Measurements from ENCODE around the gene SLC2A10. TPM values are rescaled to one million over a fixed set of nuclear protein-coding genes. Genes with fewer than 3 reads are reported as not detected.

The SLC2A10 gene
- total RNA-seq, 4 donors from 2014 or later = 20.8 to 31.5 (median 27.3) TPM

- H3K27me3 ChIP-seq = no peaks in the 10 kb centered on the region
- no peak overlapping the region for H3K4me3 ChIP-seq
- DNase-seq (ENCODE audit: low spot score in 2 of 2) = no peak
- peaks cover 0 to 28% (median 0%) of the 10 kb centered on the region in 3 donors for H3K36me3 ChIP-seq
- peaks cover 0 to 20% (median 0%) of the 10 kb centered on the region in 4 donors for H3K9me3 ChIP-seq
- TF ChIP-seq POLR2A (IDR thresholded peaks at IDR 0.05) (no peak), EP300 (IDR thresholded peaks at IDR 0.05) (no peak), CTCF (IDR thresholded peaks at IDR 0.05) (no peak)
- WGBS, 2 donors = 93 to 94% methylated on average over 3 of the region's 3 CpGs
- H3K27ac ChIP-seq = no peak overlapping the region
- no peaks in the 10 kb centered on the region for H3K4me1 ChIP-seq
These were observed 43.1 kb upstream of the SLC2A10 start for GRCh38 chr20:46666306-46666705.

GRCh38 chr20:46666818-46667515 lies 42.5 kb upstream of the SLC2A10 start:
- H3K4me1 ChIP-seq = no peaks in the 10 kb centered on the region
- H3K9me3 ChIP-seq = peaks cover 0 to 26% (median 0%) of the 10 kb centered on the region in 4 donors
- H3K27me3 ChIP-seq = no peaks in the 10 kb centered on the region
- H3K27ac ChIP-seq = no peak overlapping the region
- peaks cover 0 to 29% (median 0%) of the 10 kb centered on the region in 3 donors for H3K36me3 ChIP-seq
- no peak overlapping the region for H3K4me3 ChIP-seq
- TF ChIP-seq POLR2A (IDR thresholded peaks at IDR 0.05) (no peak), CTCF (IDR thresholded peaks at IDR 0.05) (no peak), EP300 (IDR thresholded peaks at IDR 0.05) (no peak)
- 75 to 76% methylated on average over 6 of the region's 6 CpGs for WGBS, 2 donors
- no peak for DNase-seq (ENCODE audit: low spot score in 2 of 2)

GRCh38 chr20:46670228-46670584 lies 39.2 kb upstream of the SLC2A10 start:
- 83 to 97% methylated on average over 2 of the region's 2 CpGs for WGBS, 2 donors
- no peak overlapping the region for H3K4me3 ChIP-seq
- no peaks in the 10 kb centered on the region for H3K27me3 ChIP-seq
- no peak for TF ChIP-seq CTCF (IDR thresholded peaks at IDR 0.05)
- no peak for TF ChIP-seq POLR2A (IDR thresholded peaks at IDR 0.05)
- TF ChIP-seq EP300 (IDR thresholded peaks at IDR 0.05) = no peak
- no peak for DNase-seq (ENCODE audit: low spot score in 2 of 2)
- no peak overlapping the region for H3K27ac ChIP-seq
- peaks cover 0 to 36% (median 0%) of the 10 kb centered on the region in 3 donors for H3K36me3 ChIP-seq
- H3K4me1 ChIP-seq = peaks cover 0 to 9% (median 0%) of the 10 kb centered on the region in 4 donors
- peaks cover 0 to 39% (median 0%) of the 10 kb centered on the region in 4 donors for H3K9me3 ChIP-seq

- WGBS, 2 donors = 48 to 51% methylated on average over 3 of the region's 3 CpGs
- H3K27ac ChIP-seq = no peak overlapping the region
- H3K27me3 ChIP-seq = no peaks in the 10 kb centered on the region
- H3K4me3 ChIP-seq = no peak overlapping the region
- no peak for TF ChIP-seq CTCF (IDR thresholded peaks at IDR 0.05)
- TF ChIP-seq EP300 (IDR thresholded peaks at IDR 0.05) = no peak
- no peak for TF ChIP-seq POLR2A (IDR thresholded peaks at IDR 0.05)
- H3K36me3 ChIP-seq = peaks cover 0 to 36% (median 0%) of the 10 kb centered on the region in 3 donors
- DNase-seq (ENCODE audit: low spot score in 2 of 2) = no peak
- H3K9me3 ChIP-seq = peaks cover 0 to 39% (median 0%) of the 10 kb centered on the region in 4 donors
- H3K4me1 ChIP-seq = peaks cover 0 to 9% (median 0%) of the 10 kb centered on the region in 4 donors
These were observed 38.6 kb upstream of the SLC2A10 start for GRCh38 chr20:46670585-46671584.

Data from tibial nerve (tissue), 4 donors.